ENCODE data around the gene AUTS2.

Gene AUTS2

DNA sequence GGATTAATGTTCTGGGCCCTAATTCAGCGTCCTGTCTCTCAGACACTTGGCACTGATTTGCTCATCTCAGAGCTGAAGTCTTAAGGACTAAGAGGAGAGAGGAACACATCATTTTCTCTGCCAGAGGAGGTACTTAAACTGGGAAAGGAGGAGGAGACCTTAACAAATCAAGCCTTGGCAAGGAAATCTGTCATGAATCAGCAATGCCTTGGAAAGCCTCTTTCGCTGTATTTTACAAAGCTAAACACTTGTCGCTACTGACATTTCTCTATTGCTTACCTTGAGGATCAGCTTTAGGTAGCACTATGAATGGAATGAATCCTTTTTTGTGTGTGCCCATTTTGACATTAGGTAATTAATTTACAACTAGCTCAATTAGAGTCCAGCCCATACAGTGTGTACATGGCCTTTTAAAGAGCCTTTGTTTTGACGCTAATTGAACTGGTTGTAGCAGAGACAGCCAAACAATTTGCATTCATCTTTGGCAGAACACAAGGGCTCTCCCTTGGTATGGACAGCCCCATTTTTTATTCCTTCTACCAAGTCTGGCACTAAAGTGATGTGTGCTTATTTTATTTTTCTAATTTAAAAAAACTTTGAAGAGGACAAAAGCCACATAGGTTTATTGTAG is 37.4 kb downstream of the AUTS2 start:
- Histone ChIP-seq H3K27ac (no peak overlapping the region), H3K4me3 (ENCODE audit: low read depth, low read length) (no peak overlapping the region), H3K9me3 (ENCODE audit: severe bottlenecking) (no peaks in the 10 kb centered on the region), H3K27me3 (ENCODE audit: insufficient read depth, low read depth, severe bottlenecking) (no peaks in the 10 kb centered on the region), H3K36me3 (no peaks in the 10 kb centered on the region)
- TF ChIP-seq, protein P1, sequence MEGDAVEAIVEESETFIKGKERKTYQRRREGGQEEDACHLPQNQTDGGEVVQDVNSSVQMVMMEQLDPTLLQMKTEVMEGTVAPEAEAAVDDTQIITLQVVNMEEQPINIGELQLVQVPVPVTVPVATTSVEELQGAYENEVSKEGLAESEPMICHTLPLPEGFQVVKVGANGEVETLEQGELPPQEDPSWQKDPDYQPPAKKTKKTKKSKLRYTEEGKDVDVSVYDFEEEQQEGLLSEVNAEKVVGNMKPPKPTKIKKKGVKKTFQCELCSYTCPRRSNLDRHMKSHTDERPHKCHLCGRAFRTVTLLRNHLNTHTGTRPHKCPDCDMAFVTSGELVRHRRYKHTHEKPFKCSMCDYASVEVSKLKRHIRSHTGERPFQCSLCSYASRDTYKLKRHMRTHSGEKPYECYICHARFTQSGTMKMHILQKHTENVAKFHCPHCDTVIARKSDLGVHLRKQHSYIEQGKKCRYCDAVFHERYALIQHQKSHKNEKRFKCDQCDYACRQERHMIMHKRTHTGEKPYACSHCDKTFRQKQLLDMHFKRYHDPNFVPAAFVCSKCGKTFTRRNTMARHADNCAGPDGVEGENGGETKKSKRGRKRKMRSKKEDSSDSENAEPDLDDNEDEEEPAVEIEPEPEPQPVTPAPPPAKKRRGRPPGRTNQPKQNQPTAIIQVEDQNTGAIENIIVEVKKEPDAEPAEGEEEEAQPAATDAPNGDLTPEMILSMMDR (IDR thresholded peaks at IDR 0.05; ENCODE audit: low read depth, low read length): no peak
- DNase-seq: no peak

DNA sequence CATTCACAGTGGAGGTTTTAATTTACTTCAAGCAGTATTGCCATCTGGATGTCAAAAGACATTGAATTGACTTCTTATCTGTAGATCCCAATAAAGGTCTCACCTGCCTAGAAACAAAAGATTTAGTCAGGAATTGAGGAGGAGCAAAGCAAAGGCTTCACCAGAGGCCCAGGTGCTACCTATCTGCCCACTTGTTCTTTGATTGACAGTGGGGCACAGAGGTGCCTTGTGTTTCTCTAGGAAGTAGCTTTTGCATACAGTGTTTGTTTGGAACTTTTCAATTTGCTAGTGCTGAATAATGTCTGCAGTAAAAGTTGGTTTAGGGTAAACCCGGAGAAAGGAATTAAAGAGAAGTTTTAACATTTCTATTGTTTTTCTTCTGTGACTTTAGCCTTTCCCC is 40.4 kb downstream of the AUTS2 start:
- H3K36me3 ChIP-seq: no peaks in the 10 kb centered on the region
- H3K27me3 ChIP-seq (ENCODE audit: insufficient read depth, low read depth, severe bottlenecking): no peaks in the 10 kb centered on the region
- no peak overlapping the region for H3K4me3 ChIP-seq (ENCODE audit: low read depth, low read length)
- no peaks in the 10 kb centered on the region for H3K9me3 ChIP-seq (ENCODE audit: severe bottlenecking)
- TF ChIP-seq, protein P1 (IDR thresholded peaks at IDR 0.05; ENCODE audit: low read depth, low read length): no peak
- no peak overlapping the region for H3K27ac ChIP-seq
- DNase-seq: no peak

DNA sequence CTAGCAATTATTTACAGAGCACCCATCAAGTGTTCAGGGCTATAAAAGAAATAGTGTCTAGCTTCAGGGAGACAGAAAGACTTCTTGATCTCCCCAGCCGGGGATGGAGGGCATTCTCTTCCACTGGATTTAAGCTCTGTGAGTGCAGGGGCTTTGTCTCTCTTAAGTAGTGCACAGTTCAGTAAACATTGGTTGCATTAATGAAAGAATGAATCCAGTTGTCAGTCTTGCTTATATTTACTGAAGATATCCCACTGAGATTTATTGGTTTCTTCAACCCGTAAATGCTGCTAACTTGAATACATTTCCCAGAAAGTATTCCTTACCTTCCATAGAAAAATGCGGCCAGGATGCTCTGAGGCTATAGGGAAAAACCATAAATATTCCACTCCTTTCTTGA is 41.9 kb downstream of the AUTS2 start:
- DNase-seq: peak; percentile 35
- no peaks in the 10 kb centered on the region for H3K27me3 ChIP-seq (ENCODE audit: insufficient read depth, low read depth, severe bottlenecking)
- no peak overlapping the region for H3K4me3 ChIP-seq (ENCODE audit: low read depth, low read length)
- TF ChIP-seq, protein P1 (IDR thresholded peaks at IDR 0.05; ENCODE audit: low read depth, low read length): no peak
- H3K9me3 ChIP-seq (ENCODE audit: severe bottlenecking): no peaks in the 10 kb centered on the region
- no peaks in the 10 kb centered on the region for H3K36me3 ChIP-seq
- no peak overlapping the region for H3K27ac ChIP-seq

DNA sequence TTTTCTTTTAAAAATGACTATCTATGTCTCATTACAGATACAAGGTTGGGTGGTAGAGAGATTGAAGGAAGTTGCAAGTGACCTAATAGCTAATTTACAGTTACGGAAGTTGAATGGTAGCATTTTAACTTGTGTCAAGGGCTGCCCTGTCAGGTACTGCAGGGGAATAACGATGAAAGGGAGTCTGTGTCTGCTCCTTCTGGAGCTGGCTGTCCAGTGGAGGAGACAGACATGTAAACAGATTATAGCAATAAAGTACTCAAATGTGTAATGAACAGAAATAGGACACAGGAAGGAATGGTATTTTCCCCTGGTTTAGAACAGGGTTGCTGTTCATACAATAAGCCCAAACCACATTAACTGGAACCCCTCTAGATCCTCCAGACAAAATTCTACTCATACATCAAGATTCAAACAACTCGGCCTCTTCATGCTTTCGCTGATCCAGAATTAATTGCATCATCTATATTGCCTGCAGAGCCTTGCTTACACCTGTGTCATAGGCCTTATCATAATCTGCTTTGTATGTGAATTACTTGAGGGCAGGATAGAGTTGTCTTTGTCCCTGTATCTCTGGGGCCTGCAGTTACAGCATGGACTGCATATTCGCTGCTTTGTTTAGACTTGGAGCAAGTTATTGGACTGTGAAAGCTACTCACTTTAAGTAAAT is 42.8 kb downstream of the AUTS2 start:
- no peaks in the 10 kb centered on the region for H3K9me3 ChIP-seq (ENCODE audit: severe bottlenecking)
- H3K4me3 ChIP-seq (ENCODE audit: low read depth, low read length): no peak overlapping the region
- H3K27ac ChIP-seq: no peak overlapping the region
- TF ChIP-seq, protein P1 (IDR thresholded peaks at IDR 0.05; ENCODE audit: low read depth, low read length): no peak
- H3K27me3 ChIP-seq (ENCODE audit: insufficient read depth, low read depth, severe bottlenecking): no peaks in the 10 kb centered on the region
- no peak for DNase-seq
- H3K36me3 ChIP-seq: no peaks in the 10 kb centered on the region

DNA sequence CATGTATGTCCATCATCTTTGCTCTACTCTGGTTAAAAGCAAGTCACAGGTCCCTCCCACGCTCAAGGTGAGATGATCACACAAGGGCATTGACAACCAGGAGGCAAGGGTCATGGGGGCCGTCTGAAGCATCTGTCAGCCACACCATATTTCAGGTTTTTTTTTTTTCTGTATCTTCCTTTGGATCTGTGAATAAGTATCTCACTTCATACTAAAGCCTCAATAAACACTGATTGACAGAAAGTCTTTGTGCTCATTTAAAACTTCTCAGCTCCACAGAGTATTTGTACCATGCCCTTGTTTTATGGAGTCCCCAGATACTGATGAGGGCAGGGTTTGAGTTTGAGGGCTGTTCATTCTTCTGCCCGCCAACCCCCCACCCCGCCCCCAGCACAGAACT is 45.0 kb downstream of the AUTS2 start:
- no peaks in the 10 kb centered on the region for H3K27me3 ChIP-seq (ENCODE audit: insufficient read depth, low read depth, severe bottlenecking)
- H3K36me3 ChIP-seq: no peaks in the 10 kb centered on the region

More for the DNA sequence above, 45.0 kb downstream of the AUTS2 start:
- no peaks in the 10 kb centered on the region for H3K9me3 ChIP-seq (ENCODE audit: severe bottlenecking)
- no peak overlapping the region for H3K4me3 ChIP-seq (ENCODE audit: low read depth, low read length)
- DNase-seq: no peak
- H3K27ac ChIP-seq: no peak overlapping the region
- TF ChIP-seq, protein P1 (IDR thresholded peaks at IDR 0.05; ENCODE audit: low read depth, low read length): no peak
